Liver (tissue), 9 donors: ENCODE measurements around the gene CTNND1. TPM values are rescaled to one million over a fixed set of nuclear protein-coding genes. Genes with fewer than 3 reads are reported as not detected.

Experiments used
- DNase-seq: peaks from one replicate; pipeline ENCODE4 v3.0.0-alpha.2; 2017; ENCODE audit warnings: low spot score
- H3K27ac ChIP-seq, 2 donors: one replicate each; pipeline ENCODE4 v1.7.0; 2013; ENCODE audit warnings: inconsistent platforms in 2 of 2, low read length in 2 of 2, control low read depth in 1 of 2, low read depth in 1 of 2, mild to moderate bottlenecking in 1 of 2
- H3K27me3 ChIP-seq, 4 donors: one replicate each; pipeline versions ENCODE4 v1.6.1 to v1.7.0; 2013; ENCODE audit warnings: low read length in 3 of 4, inconsistent platforms in 1 of 4, mild to moderate bottlenecking in 1 of 4, moderate library complexity in 1 of 4; ENCODE audit not compliant: control insufficient read depth in 4 of 4, insufficient read depth in 4 of 4
- H3K36me3 ChIP-seq, 4 donors: one replicate each; pipeline versions ENCODE4 v1.6.1 to v1.7.0; 2013; ENCODE audit warnings: low read length in 3 of 4, mild to moderate bottlenecking in 3 of 4, low read depth in 1 of 4, moderate library complexity in 1 of 4; ENCODE audit not compliant: control insufficient read depth in 4 of 4, insufficient read depth in 3 of 4
- H3K4me1 ChIP-seq, 4 donors: one replicate each; pipeline versions ENCODE4 v1.6.1 to v1.7.0; 2013; ENCODE audit warnings: low read length in 3 of 4, mild to moderate bottlenecking in 3 of 4, moderate library complexity in 1 of 4; ENCODE audit not compliant: control insufficient read depth in 4 of 4, insufficient read depth in 4 of 4
- H3K4me3 ChIP-seq, 3 donors: one replicate each; pipeline versions ENCODE4 v1.6.1 to v1.7.0; 2013; ENCODE audit warnings: low read length in 3 of 3, control low read depth in 1 of 3, low read depth in 1 of 3, mild to moderate bottlenecking in 1 of 3
- H3K9ac ChIP-seq, 2 donors: one replicate each; pipeline ENCODE4 v1.7.0; 2013; ENCODE audit warnings: low read length in 2 of 2, mild to moderate bottlenecking in 2 of 2, moderate library complexity in 2 of 2, control low read depth in 1 of 2, low read depth in 1 of 2
- H3K9me3 ChIP-seq, 4 donors: one replicate each; pipeline versions ENCODE4 v1.6.1 to v1.7.0; 2013; ENCODE audit warnings: low read length in 3 of 4; ENCODE audit not compliant: control insufficient read depth in 4 of 4
- ATF3 ChIP-seq: IDR thresholded peaks from 2 replicates; pipeline ENCODE4 v1.6.1; 2016; ENCODE audit warnings: antibody characterized with exemption
- EGR1 ChIP-seq, 2 donors: IDR thresholded peaks; 2 replicates each; pipeline ENCODE4 v1.6.1; 2016 to 2018; ENCODE audit warnings: antibody characterized with exemption in 2 of 2, low read depth in 2 of 2
- FOXA1 ChIP-seq: IDR thresholded peaks from 2 replicates; pipeline ENCODE4 v1.6.1; 2016; ENCODE audit warnings: antibody characterized with exemption
- FOXA2 ChIP-seq: IDR thresholded peaks from 2 replicates; pipeline ENCODE4 v1.6.1; 2016; ENCODE audit warnings: antibody characterized with exemption
- GABPA ChIP-seq, 2 donors: IDR thresholded peaks in 1 of 2; conservative IDR thresholded peaks in 1 of 2; 2 replicates each; pipeline ENCODE4 v1.6.1; 2016; ENCODE audit warnings: antibody characterized with exemption in 2 of 2, mild to moderate bottlenecking in 1 of 2, moderate library complexity in 1 of 2
- HNF4A ChIP-seq, 2 donors: conservative IDR thresholded peaks; 2 replicates each; pipeline ENCODE4 v1.6.1; 2016; ENCODE audit warnings: antibody characterized with exemption in 2 of 2, mild to moderate bottlenecking in 2 of 2
- HNF4G ChIP-seq: IDR thresholded peaks from 2 replicates; pipeline ENCODE4 v1.6.1; 2016; ENCODE audit warnings: antibody characterized with exemption
- JUND ChIP-seq, 2 donors: IDR thresholded peaks; 2 replicates each; pipeline ENCODE4 v1.6.1; 2016; ENCODE audit warnings: antibody characterized with exemption in 2 of 2
- NR2F2 ChIP-seq: IDR thresholded peaks from 2 replicates; pipeline ENCODE4 v1.6.1; 2016; ENCODE audit warnings: antibody characterized with exemption
- RAD21 ChIP-seq, 2 donors: IDR thresholded peaks; 2 replicates each; pipeline ENCODE4 v1.6.1; 2016; ENCODE audit warnings: antibody characterized with exemption in 2 of 2, mild to moderate bottlenecking in 2 of 2
- RXRA ChIP-seq, 2 donors: IDR thresholded peaks; 2 replicates each; pipeline ENCODE4 v1.6.1; 2017 to 2018; ENCODE audit warnings: antibody characterized with exemption in 2 of 2, mild to moderate bottlenecking in 1 of 2
- SP1 ChIP-seq: IDR thresholded peaks from 2 replicates; pipeline ENCODE4 v1.6.1; 2018; ENCODE audit warnings: antibody characterized with exemption, mild to moderate bottlenecking
- TAF1 ChIP-seq: conservative IDR thresholded peaks from 2 replicates; pipeline ENCODE4 v1.6.1; 2016; ENCODE audit warnings: antibody characterized with exemption, mild to moderate bottlenecking
- YY1 ChIP-seq: IDR thresholded peaks from 2 replicates; pipeline ENCODE4 v1.6.1; 2016; ENCODE audit warnings: antibody characterized with exemption, mild to moderate bottlenecking
- WGBS: extraction: QIAGEN DNeasy Blood & Tissue Kit; methylation state at CpG from one replicate; pipeline ENCODE4 v1.1.7; 2013; 5-methylcytosine and 5-hydroxymethylcytosine counted together
- polyA plus RNA-seq, 2 donors: library from polyadenylated mRNA; stranded (reverse) in 1 of 2; unstranded in 1 of 2; fragments of 200-250 nt in 1 of 2; fragments of >200 nt in 1 of 2; fragmentation: Nextera tagmentation in 1 of 2; extraction: Ambion mirVana in 1 of 2; gene quantifications; one replicate each; pipeline versions ENCODE4 v1.2.1 to v1.2.3, GENCODE V29; 2013 to 2015
- total RNA-seq, 2 donors: library from RNA; depleted of rRNA; stranded (reverse); fragments of >200 nt; gene quantifications; one replicate each; pipeline ENCODE4 v1.2.3, GENCODE V29; 2014
- TF ChIP-seq, protein P1 (sequence below): IDR thresholded peaks from 2 replicates; pipeline ENCODE4 v1.6.1; 2016; ENCODE audit warnings: antibody characterized with exemption
- TF ChIP-seq, protein P2 (sequence below): fragments of 150-350 bp; IDR thresholded peaks from 2 replicates; pipeline ENCODE4 v1.5.1; 2017; ENCODE audit warnings: improper control_type of control experiment, low read depth, low read length; ENCODE audit not compliant: missing input control
- TF ChIP-seq, protein P3 (sequence below): IDR thresholded peaks from 2 replicates; pipeline ENCODE4 v1.6.1; 2016; ENCODE audit warnings: antibody characterized with exemption, mild to moderate bottlenecking
- TF ChIP-seq, protein P4 (sequence below): IDR thresholded peaks from 2 replicates; pipeline ENCODE4 v1.6.1; 2016; ENCODE audit warnings: antibody characterized with exemption
- donor health status: healthy.
- donor health status: healthy.
- donor health status: healthy.
- donor health status: healthy.
- donor health status: healthy.

CTNND1 gene
- total and polyA plus RNA-seq, 4 donors, result 21.5 to 97.1 (median 58.0) TPM

- Histone ChIP-seq H3K27ac (peak overlapping the region; percentile 86 to 87), H3K4me3 (peak overlapping the region; percentile 5 to 43 (median 33)), H3K27me3 (no peaks in the 10 kb centered on the region), H3K4me1 (peaks cover 14 to 74% (median 63%) of the 10 kb centered on the region in 4 donors), H3K9ac (peak overlapping the region in 1 of 2 donors; percentile 84), H3K9me3 (no peaks in the 10 kb centered on the region), H3K36me3 (no peaks in the 10 kb centered on the region)
- 10% methylated on average over 6 of the region's 6 CpGs for WGBS
- peak in 1 of 2 donors; percentile 54 for TF ChIP-seq GABPA (IDR thresholded peaks at IDR 0.05 in 1 of 2, conservative IDR thresholded peaks at IDR 0.05 in 1 of 2)
- peak; percentile 41 to 62 for TF ChIP-seq HNF4A (conservative IDR thresholded peaks at IDR 0.05)
- peak; percentile 21 for TF ChIP-seq HNF4G
- TF ChIP-seq, protein P1, sequence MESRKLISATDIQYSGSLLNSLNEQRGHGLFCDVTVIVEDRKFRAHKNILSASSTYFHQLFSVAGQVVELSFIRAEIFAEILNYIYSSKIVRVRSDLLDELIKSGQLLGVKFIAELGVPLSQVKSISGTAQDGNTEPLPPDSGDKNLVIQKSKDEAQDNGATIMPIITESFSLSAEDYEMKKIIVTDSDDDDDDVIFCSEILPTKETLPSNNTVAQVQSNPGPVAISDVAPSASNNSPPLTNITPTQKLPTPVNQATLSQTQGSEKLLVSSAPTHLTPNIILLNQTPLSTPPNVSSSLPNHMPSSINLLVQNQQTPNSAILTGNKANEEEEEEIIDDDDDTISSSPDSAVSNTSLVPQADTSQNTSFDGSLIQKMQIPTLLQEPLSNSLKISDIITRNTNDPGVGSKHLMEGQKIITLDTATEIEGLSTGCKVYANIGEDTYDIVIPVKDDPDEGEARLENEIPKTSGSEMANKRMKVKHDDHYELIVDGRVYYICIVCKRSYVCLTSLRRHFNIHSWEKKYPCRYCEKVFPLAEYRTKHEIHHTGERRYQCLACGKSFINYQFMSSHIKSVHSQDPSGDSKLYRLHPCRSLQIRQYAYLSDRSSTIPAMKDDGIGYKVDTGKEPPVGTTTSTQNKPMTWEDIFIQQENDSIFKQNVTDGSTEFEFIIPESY, result peak; percentile 52
- TF ChIP-seq FOXA1, result no peak
- TF ChIP-seq SP1, result peak; percentile 82
- peak; percentile 66 to 69 for TF ChIP-seq RXRA (IDR thresholded peaks at IDR 0.05)
- TF ChIP-seq YY1, result no peak
- peak; percentile 68 for TF ChIP-seq NR2F2
- peak; percentile 40 to 61 for TF ChIP-seq JUND (IDR thresholded peaks at IDR 0.05)
- TF ChIP-seq EGR1 (IDR thresholded peaks at IDR 0.05; ENCODE audit: low read depth in 2 of 2), result peak in 1 of 2 donors; percentile 52
- TF ChIP-seq, protein P2, sequence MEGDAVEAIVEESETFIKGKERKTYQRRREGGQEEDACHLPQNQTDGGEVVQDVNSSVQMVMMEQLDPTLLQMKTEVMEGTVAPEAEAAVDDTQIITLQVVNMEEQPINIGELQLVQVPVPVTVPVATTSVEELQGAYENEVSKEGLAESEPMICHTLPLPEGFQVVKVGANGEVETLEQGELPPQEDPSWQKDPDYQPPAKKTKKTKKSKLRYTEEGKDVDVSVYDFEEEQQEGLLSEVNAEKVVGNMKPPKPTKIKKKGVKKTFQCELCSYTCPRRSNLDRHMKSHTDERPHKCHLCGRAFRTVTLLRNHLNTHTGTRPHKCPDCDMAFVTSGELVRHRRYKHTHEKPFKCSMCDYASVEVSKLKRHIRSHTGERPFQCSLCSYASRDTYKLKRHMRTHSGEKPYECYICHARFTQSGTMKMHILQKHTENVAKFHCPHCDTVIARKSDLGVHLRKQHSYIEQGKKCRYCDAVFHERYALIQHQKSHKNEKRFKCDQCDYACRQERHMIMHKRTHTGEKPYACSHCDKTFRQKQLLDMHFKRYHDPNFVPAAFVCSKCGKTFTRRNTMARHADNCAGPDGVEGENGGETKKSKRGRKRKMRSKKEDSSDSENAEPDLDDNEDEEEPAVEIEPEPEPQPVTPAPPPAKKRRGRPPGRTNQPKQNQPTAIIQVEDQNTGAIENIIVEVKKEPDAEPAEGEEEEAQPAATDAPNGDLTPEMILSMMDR, result no peak
- peak; percentile 10 to 33 for TF ChIP-seq RAD21 (IDR thresholded peaks at IDR 0.05)
- peak; percentile 19 for TF ChIP-seq FOXA2
- TF ChIP-seq, protein P3, sequence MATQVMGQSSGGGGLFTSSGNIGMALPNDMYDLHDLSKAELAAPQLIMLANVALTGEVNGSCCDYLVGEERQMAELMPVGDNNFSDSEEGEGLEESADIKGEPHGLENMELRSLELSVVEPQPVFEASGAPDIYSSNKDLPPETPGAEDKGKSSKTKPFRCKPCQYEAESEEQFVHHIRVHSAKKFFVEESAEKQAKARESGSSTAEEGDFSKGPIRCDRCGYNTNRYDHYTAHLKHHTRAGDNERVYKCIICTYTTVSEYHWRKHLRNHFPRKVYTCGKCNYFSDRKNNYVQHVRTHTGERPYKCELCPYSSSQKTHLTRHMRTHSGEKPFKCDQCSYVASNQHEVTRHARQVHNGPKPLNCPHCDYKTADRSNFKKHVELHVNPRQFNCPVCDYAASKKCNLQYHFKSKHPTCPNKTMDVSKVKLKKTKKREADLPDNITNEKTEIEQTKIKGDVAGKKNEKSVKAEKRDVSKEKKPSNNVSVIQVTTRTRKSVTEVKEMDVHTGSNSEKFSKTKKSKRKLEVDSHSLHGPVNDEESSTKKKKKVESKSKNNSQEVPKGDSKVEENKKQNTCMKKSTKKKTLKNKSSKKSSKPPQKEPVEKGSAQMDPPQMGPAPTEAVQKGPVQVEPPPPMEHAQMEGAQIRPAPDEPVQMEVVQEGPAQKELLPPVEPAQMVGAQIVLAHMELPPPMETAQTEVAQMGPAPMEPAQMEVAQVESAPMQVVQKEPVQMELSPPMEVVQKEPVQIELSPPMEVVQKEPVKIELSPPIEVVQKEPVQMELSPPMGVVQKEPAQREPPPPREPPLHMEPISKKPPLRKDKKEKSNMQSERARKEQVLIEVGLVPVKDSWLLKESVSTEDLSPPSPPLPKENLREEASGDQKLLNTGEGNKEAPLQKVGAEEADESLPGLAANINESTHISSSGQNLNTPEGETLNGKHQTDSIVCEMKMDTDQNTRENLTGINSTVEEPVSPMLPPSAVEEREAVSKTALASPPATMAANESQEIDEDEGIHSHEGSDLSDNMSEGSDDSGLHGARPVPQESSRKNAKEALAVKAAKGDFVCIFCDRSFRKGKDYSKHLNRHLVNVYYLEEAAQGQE, result peak; percentile 20
- TF ChIP-seq ATF3, result no peak
- TF ChIP-seq, protein P4, sequence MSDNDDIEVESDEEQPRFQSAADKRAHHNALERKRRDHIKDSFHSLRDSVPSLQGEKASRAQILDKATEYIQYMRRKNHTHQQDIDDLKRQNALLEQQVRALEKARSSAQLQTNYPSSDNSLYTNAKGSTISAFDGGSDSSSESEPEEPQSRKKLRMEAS, result peak; percentile 45
- peak; percentile 63 for TF ChIP-seq TAF1
- DNase-seq, result peak; percentile 77
These were observed 16.9 kb downstream of the CTNND1 start for GRCh38 chr11:57778318-57779037.
